A549 (cell line): Measurements from ENCODE around the gene DNALI1.
"Not testable (repeated sequence)": the region's sequence is repeated elsewhere in the genome, so short reads cannot be mapped to it uniquely, and the experiment has no call there.

ENCODE experiments used
- CHD2 ChIP-seq: fragments of 150-350 bp; IDR thresholded peaks from 2 replicates; pipeline ENCODE4 v1.6.1; 2014; ENCODE audit warnings: low read length; ENCODE audit not compliant: partially characterized antibody
- CHD4 ChIP-seq: fragments of 200-600 bp; sonication (generic); IDR thresholded peaks from 2 replicates; pipeline ENCODE4 v1.6.1; 2016; ENCODE audit warnings: antibody characterized with exemption, mild to moderate bottlenecking, borderline replicate concordance
- CTCF ChIP-seq: fragments of >200 bp; sonication (Bioruptor Twin); formaldehyde crosslinking; IDR thresholded peaks from 3 replicates; pipeline ENCODE4 v1.5.1; 2016
- HOXB13 ChIP-seq: fragments of 250-450 bp; sonication (Bioruptor Pico); IDR thresholded peaks from 2 replicates; pipeline ENCODE4 v1.5.0; 2020; ENCODE audit warnings: low read depth, mild to moderate bottlenecking, moderate library complexity
- HOXB5 ChIP-seq: fragments of 250-450 bp; sonication (Bioruptor Pico); IDR thresholded peaks from 2 replicates; pipeline ENCODE4 v1.5.0; 2020; ENCODE audit warnings: mild to moderate bottlenecking, moderate library complexity
- PHF8 ChIP-seq: fragments of 200-600 bp; sonication (generic); IDR thresholded peaks from 2 replicates; pipeline ENCODE4 v1.6.1; 2016; ENCODE audit warnings: low read depth, mild to moderate bottlenecking, antibody characterized with exemption, moderate library complexity, borderline replicate concordance
- POLR2A ChIP-seq: IDR thresholded peaks from 2 replicates; pipeline ENCODE4 v1.6.1; 2012; ENCODE audit warnings: mild to moderate bottlenecking, low read length
- ZSCAN20 ChIP-seq: fragments of 250-450 bp; sonication (Bioruptor Pico); IDR thresholded peaks from 2 replicates; pipeline ENCODE4 v1.8.0; 2022; ENCODE audit warnings: mild to moderate bottlenecking, moderate library complexity

GRCh38 chr1:37539154-37539553 is 17.6 kb upstream of the DNALI1 start:
- not testable (repeated sequence) for TF ChIP-seq HOXB13; HOXB5; CTCF; ZSCAN20 (CRISPR knock-in tag); PHF8; CHD4; POLR2A; CHD2
